ENCODE measurements around the gene ECM2. TPM values are rescaled to one million over a fixed set of nuclear protein-coding genes. Genes with fewer than 3 reads are reported as not detected.

ECM2 gene
- total RNA-seq, 1 experiment from 2014 or later, result not detected

DNA sequence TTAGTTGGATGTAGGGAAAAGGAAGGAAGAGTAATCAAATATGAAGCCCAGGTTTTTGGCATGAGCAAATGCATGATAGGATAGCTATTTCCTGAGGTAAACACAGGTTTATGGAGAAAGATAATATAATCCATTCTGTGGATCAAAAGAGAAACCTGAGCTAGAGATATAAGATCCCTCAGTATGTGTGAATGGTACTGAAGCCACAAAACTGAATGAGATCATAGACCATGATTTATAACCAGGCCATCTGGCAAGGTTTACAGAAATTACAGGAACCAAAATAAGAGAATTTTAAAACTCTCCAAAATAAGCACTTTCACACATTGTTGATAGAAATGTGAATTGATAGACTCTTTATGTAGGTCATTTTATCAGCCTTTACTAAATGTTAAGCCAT lies 28.7 kb upstream of the ECM2 start:
- no peaks in the 10 kb centered on the region for H3K36me3 Mint-ChIP-seq (ENCODE audit: insufficient read depth, unreplicated experiment)
- no TSS peak for BruUV-seq (replicated peaks)
- TF ChIP-seq CTCF (IDR thresholded peaks at IDR 0.05; ENCODE audit: unreplicated experiment), result no peak
- H3K27me3 Mint-ChIP-seq (ENCODE audit: unreplicated experiment), result no peaks in the 10 kb centered on the region
- H3K27ac Mint-ChIP-seq (ENCODE audit: unreplicated experiment), result no peak overlapping the region
- no peak for DNase-seq
- H3K9me3 Mint-ChIP-seq (ENCODE audit: low read depth, unreplicated experiment), result no peaks in the 10 kb centered on the region
- no peaks in the 10 kb centered on the region for H3K4me1 Mint-ChIP-seq (ENCODE audit: low read depth, unreplicated experiment)
- CTCF ChIA-PET, result interaction anchor here (0.6 kb wide), 2 partner anchors 11 to 15 kb away, joined by 3 to 4 read pairs; no protein-coding TSS in a partner anchor
- no peak overlapping the region for H3K4me3 Mint-ChIP-seq (ENCODE audit: low read depth, unreplicated experiment)
- intact Hi-C loops (cut with micrococcal nuclease; ENCODE audit: unreplicated experiment), result no loop called here

- Mint-ChIP-seq H3K4me3 (ENCODE audit: low read depth, unreplicated experiment) (no peak overlapping the region), H3K27ac (ENCODE audit: unreplicated experiment) (no peak overlapping the region), H3K4me1 (ENCODE audit: low read depth, unreplicated experiment) (no peaks in the 10 kb centered on the region), H3K36me3 (ENCODE audit: insufficient read depth, unreplicated experiment) (no peaks in the 10 kb centered on the region), H3K9me3 (ENCODE audit: low read depth, unreplicated experiment) (no peaks in the 10 kb centered on the region), H3K27me3 (ENCODE audit: unreplicated experiment) (no peaks in the 10 kb centered on the region)
- CTCF ChIA-PET, result no interaction called here
- no peak for TF ChIP-seq CTCF (IDR thresholded peaks at IDR 0.05; ENCODE audit: unreplicated experiment)
- intact Hi-C loops (cut with micrococcal nuclease; ENCODE audit: unreplicated experiment), result no loop called here
- no TSS peak for BruUV-seq (replicated peaks)
- no peak for DNase-seq
Measured at GRCh38 chr9:92563116-92564100, 27.6 kb upstream of the ECM2 start.

DNA sequence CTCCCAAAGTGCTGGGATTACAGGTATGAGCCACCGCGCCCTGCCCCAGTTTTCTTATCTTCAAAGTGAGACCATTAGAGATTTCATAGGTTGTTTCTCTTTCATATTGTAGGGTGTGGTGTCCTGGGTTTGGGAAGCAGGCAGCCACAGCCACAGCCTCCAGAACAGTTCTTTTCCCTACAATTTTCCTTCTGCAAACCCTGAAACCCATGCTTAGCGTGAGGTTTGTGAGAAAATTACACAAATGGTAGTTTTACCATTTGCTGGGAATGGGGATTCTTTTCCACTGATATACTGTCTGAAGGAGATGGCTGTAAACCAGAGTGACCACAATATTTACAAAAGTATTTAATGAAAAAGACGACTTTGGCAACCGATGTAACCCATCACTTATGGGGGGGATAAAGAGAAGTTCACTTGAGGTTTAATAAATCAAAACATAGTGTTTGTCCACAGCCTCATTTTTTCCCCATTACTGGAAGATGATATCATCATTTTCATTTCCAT lies 26.7 kb upstream of the ECM2 start:
- Mint-ChIP-seq H3K4me3 (ENCODE audit: low read depth, unreplicated experiment) (no peak overlapping the region), H3K9me3 (ENCODE audit: low read depth, unreplicated experiment) (no peaks in the 10 kb centered on the region), H3K27me3 (ENCODE audit: unreplicated experiment) (no peaks in the 10 kb centered on the region), H3K36me3 (ENCODE audit: insufficient read depth, unreplicated experiment) (no peaks in the 10 kb centered on the region), H3K27ac (ENCODE audit: unreplicated experiment) (no peak overlapping the region), H3K4me1 (ENCODE audit: low read depth, unreplicated experiment) (no peaks in the 10 kb centered on the region)
- BruUV-seq (replicated peaks), result no TSS peak
- intact Hi-C loops (cut with micrococcal nuclease; ENCODE audit: unreplicated experiment), result no loop called here
- CTCF ChIA-PET, result no interaction called here
- DNase-seq, result no peak
- no peak for TF ChIP-seq CTCF (IDR thresholded peaks at IDR 0.05; ENCODE audit: unreplicated experiment)

DNA sequence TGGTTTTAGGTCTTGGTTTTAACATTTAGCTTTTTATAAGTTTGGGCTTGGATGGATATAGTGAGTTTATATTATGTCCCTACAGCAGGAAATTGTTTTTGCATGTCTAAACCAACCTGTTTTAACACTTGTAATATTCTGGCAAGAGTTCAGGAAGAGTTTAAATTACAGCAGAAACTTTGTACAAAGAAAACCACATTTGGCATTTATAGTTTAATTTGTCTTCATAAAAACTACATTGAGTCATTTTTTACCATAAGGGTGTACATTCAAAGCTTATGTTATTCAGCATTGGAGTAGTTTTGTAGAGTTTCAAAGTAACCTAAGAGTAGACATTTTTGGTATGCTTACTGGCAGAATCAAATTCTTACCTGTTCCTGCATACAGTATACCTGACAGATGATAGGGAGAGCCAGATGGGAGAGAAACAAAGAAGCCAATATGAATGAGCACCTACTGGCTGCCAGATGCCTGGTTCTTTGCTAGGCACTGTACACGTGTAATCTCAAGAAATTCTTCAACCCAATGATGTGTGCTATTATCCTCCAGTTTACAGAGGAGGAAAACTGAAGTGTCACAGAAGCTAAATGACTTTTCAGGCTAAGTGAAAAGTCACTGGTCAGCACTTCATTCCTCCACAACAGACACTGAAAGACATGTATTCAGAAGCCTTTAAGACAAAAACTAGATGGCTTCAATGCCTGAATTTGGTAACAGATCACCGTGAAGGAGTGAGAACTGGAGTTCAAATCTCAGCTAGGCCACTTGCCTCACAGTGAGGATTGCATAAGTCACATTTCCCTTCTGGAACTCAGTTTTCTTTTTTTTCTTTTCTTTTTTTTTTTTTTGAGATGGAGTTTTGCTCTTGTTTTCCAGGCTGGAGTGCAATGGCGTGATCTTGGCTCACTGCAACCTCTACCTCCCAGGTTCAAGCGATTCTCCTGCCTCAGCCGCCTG lies 25.9 kb upstream of the ECM2 start:
- BruUV-seq (replicated peaks), result no TSS peak
- DNase-seq, result no peak
- H3K27ac Mint-ChIP-seq (ENCODE audit: unreplicated experiment), result no peak overlapping the region
- CTCF ChIA-PET, result no interaction called here
- intact Hi-C loops (cut with micrococcal nuclease; ENCODE audit: unreplicated experiment), result no loop called here
- H3K4me1 Mint-ChIP-seq (ENCODE audit: low read depth, unreplicated experiment), result no peaks in the 10 kb centered on the region
- H3K36me3 Mint-ChIP-seq (ENCODE audit: insufficient read depth, unreplicated experiment), result no peaks in the 10 kb centered on the region
- no peak overlapping the region for H3K4me3 Mint-ChIP-seq (ENCODE audit: low read depth, unreplicated experiment)
- no peaks in the 10 kb centered on the region for H3K27me3 Mint-ChIP-seq (ENCODE audit: unreplicated experiment)
- H3K9me3 Mint-ChIP-seq (ENCODE audit: low read depth, unreplicated experiment), result no peaks in the 10 kb centered on the region
- no peak for TF ChIP-seq CTCF (IDR thresholded peaks at IDR 0.05; ENCODE audit: unreplicated experiment)

Data from Calu3 (cell line).